NCI-H345 treated with DMSO at 0.1 percent for 48 hours (cell line): ENCODE data around the gene DGCR6.
"Not testable (repeated sequence)": the region's sequence is repeated elsewhere in the genome, so short reads cannot be mapped to it uniquely, and the experiment has no call there.

Experiments used
- DNase-seq: peaks from one replicate; lab custom pipeline; 2025; ENCODE audit not compliant: unreplicated experiment; lab: John Stamatoyannopoulos, UW

The DGCR6 gene

GRCh38 chr22:18929459-18929858, 23.3 kb downstream of the DGCR6 start:
- DNase-seq, result no peak

- DNase-seq, result no peak
Observed at GRCh38 chr22:18931905-18932652, 26.0 kb downstream of the DGCR6 start.

- DNase-seq, result no peak
Observed at GRCh38 chr22:18933914-18934313, 27.8 kb downstream of the DGCR6 start.

GRCh38 chr22:18934688-18935087, 28.6 kb downstream of the DGCR6 start:
- not testable (repeated sequence) for DNase-seq

- DNase-seq, result no peak
Observed at GRCh38 chr22:18935889-18936529, 29.9 kb downstream of the DGCR6 start, which contains the start of gene PRODH. TSS of gene PRODH (minus strand) at chr22:18936293. CDS start at chr22:18936287, 6 bp downstream.

- DNase-seq, result not testable (repeated sequence)
Observed at GRCh38 chr22:18938691-18939090, 32.6 kb downstream of the DGCR6 start.

- DNase-seq, result not testable (repeated sequence)
Observed at GRCh38 chr22:18947105-18947504, 41.0 kb downstream of the DGCR6 start.

GRCh38 chr22:18947905-18948304, 41.8 kb downstream of the DGCR6 start:
- DNase-seq, result no peak

- no peak for DNase-seq
Observed at GRCh38 chr22:18950141-18950540, 44.0 kb downstream of the DGCR6 start.

GRCh38 chr22:18952022-18952421, 45.9 kb downstream of the DGCR6 start:
- no peak for DNase-seq

GRCh38 chr22:18953128-18953527, 47.0 kb downstream of the DGCR6 start:
- not testable (repeated sequence) for DNase-seq

- not testable (repeated sequence) for DNase-seq
Observed at GRCh38 chr22:18954303-18954989, 48.3 kb downstream of the DGCR6 start.

GRCh38 chr22:18954990-18955571, 49.0 kb downstream of the DGCR6 start:
- no peak for DNase-seq

GRCh38 chr22:18955696-18956095, 49.6 kb downstream of the DGCR6 start:
- DNase-seq, result no peak

GRCh38 chr22:18956121-18956895, 50.2 kb downstream of the DGCR6 start:
- not testable (repeated sequence) for DNase-seq

- not testable (repeated sequence) for DNase-seq
Observed at GRCh38 chr22:18956956-18957355, 50.8 kb downstream of the DGCR6 start.

GRCh38 chr22:18957621-18958320, 51.7 kb downstream of the DGCR6 start:
- DNase-seq, result not testable (repeated sequence)

- DNase-seq, result not testable (repeated sequence)
Observed at GRCh38 chr22:18958321-18958705, 52.2 kb downstream of the DGCR6 start.

- DNase-seq, result not testable (repeated sequence)
Observed at GRCh38 chr22:18958738-18959137, 52.6 kb downstream of the DGCR6 start.

- DNase-seq, result not testable (repeated sequence)
Observed at GRCh38 chr22:18959266-18959665, 53.1 kb downstream of the DGCR6 start.
